D721Med (cell line): Measurements from ENCODE around the gene SCYGR1.

Experiments used
- DNase-seq: peaks from one replicate; pipeline ENCODE4 v3.0.0; 2011; ENCODE audit warnings: low spot score; ENCODE audit not compliant: insufficient read length
- FAIRE-seq: peaks from 2 replicates; lab custom pipeline; 2011; peaks lifted over from hg19 to GRCh38; lab: Jason Lieb, UNC
- TF ChIP-seq, protein P1 (sequence below): IDR thresholded peaks from 2 replicates; pipeline ENCODE4 v1.5.1; 2012; ENCODE audit warnings: mild to moderate bottlenecking, control low read depth; ENCODE audit not compliant: insufficient read depth; ENCODE audit errors: missing control alignments

The SCYGR1 gene

GRCh38 chr2:227416701-227417100 is 29.0 kb upstream of the SCYGR1 start:
- DNase-seq (no peak), FAIRE-seq (no peak)
- TF ChIP-seq, protein P1, sequence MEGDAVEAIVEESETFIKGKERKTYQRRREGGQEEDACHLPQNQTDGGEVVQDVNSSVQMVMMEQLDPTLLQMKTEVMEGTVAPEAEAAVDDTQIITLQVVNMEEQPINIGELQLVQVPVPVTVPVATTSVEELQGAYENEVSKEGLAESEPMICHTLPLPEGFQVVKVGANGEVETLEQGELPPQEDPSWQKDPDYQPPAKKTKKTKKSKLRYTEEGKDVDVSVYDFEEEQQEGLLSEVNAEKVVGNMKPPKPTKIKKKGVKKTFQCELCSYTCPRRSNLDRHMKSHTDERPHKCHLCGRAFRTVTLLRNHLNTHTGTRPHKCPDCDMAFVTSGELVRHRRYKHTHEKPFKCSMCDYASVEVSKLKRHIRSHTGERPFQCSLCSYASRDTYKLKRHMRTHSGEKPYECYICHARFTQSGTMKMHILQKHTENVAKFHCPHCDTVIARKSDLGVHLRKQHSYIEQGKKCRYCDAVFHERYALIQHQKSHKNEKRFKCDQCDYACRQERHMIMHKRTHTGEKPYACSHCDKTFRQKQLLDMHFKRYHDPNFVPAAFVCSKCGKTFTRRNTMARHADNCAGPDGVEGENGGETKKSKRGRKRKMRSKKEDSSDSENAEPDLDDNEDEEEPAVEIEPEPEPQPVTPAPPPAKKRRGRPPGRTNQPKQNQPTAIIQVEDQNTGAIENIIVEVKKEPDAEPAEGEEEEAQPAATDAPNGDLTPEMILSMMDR = no peak

- FAIRE-seq (no peak), DNase-seq (no peak)
- TF ChIP-seq, protein P1 = no peak
These were observed 28.0 kb upstream of the SCYGR1 start for GRCh38 chr2:227415538-227416424.

DNA sequence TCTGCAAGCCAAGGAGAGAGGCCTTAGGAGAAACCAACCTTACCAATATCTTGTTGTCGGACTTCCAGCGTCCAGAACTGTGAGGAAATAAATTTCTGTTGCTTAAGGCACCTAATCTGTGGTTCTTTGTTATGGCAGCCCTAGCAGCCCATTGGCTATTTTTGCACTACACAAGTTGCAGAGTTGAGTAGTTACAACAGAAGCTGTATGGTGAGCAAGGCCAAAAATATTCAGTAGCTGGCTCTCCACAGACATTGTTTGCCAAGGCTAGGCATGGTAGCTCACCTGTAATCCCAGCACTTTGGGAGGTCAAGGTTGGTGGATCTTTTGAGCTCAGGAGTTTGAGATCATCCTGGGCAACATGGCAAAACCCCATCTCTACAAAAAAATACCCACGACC is 27.1 kb upstream of the SCYGR1 start:
- no peak for DNase-seq
- FAIRE-seq = no peak
- TF ChIP-seq, protein P1 = no peak

- no peak for DNase-seq
- TF ChIP-seq, protein P1 = no peak
- FAIRE-seq = no peak
These were observed 25.6 kb upstream of the SCYGR1 start for GRCh38 chr2:227413371-227413770.

DNA sequence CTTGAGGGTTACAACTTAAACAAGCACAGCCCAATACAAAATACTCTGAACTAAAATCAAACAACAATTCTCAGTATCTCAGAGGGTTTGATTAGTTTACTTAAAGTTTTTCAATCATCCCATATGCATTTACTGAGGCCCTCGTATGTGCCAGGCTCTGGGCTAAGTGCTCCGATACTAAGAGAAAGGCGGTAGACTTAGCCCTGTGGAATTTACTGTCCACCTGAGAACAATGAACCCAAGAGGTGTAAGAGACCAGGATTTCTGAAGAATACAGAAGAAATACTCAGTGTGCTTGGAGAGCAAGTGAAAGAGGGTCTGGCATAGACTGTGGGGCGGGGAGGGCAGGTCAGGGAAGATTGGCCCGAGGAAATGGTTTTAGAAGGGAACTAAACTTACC is 25.1 kb upstream of the SCYGR1 start:
- FAIRE-seq = no peak

DNA sequence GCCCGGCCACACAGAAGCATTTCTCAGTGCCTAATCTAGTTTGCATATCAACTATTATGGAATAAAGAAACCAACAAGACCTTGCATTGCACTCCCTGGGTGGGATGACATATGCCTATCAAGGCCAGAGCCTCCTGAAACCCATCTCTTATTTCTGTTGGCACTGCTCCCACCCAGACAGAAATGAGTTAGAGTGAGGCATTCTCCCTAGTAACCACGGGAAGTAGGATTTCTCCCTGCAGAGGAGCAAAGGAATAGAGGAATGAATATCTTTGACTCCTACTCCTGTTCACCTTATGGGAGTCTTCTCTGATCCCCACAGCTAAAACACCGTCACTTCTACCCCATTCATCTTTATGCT is 24.2 kb upstream of the SCYGR1 start:
- FAIRE-seq (no peak), DNase-seq (no peak)
- TF ChIP-seq, protein P1 = no peak

More for the DNA sequence above, 25.1 kb upstream of the SCYGR1 start:
- no peak for DNase-seq
- TF ChIP-seq, protein P1 = no peak
